HCT116 (cell line): ENCODE data around the gene CCNC. TPM values are rescaled to one million over a fixed set of nuclear protein-coding genes. Genes with fewer than 3 reads are reported as not detected.

Experiments
- ATAC-seq: fragments of 200-7000 bp; cut with Tn5 transposase; 2 replicates; pipeline ENCODE4 v1.9.1; 2020; ENCODE audit warnings: mild to moderate bottlenecking, moderate library complexity
- BruUV-seq: library from RNA; stranded (reverse); fragments of 400-500 nt; replicated peaks from 2 replicates; lab custom pipeline; 2021; lab: Mats Ljungman, UMichigan
- CTCF ChIA-PET: fragments of 300-600 bp; sonication (Branson Sonifier 250); formaldehyde crosslinking; loops from one replicate; lab custom pipeline; 2021; ENCODE audit warnings: antibody characterized with exemption; lab: Charles Lee
- POLR2A ChIA-PET: fragments of 300-600, 350-600 bp; sonication (Branson Sonifier 250); formaldehyde crosslinking; loops from one replicate; lab custom pipeline; 2021; ENCODE audit warnings: antibody characterized with exemption; lab: Charles Lee
- RAD21 ChIA-PET, 2 experiments: fragments of 300-600 bp; sonication (Branson Sonifier 250); formaldehyde crosslinking; loops; one replicate each; lab custom pipeline; 2023; ENCODE audit warnings: low total read pairs in 2 of 2; ENCODE audit not compliant: uncharacterized antibody in 2 of 2, unreplicated experiment in 2 of 2, low non-redundant PET in 1 of 2; lab: Charles Lee
- DNase-seq: peaks from one replicate; pipeline ENCODE4 v3.0.0-alpha.2; 2010; ENCODE audit warnings: low read depth, low spot score
- H2AFZ ChIP-seq: fragments of 200-600 bp; shearing (Covaris generic), sonication (generic); 2 replicates; pipeline ENCODE4 v1.6.1; 2017; ENCODE audit warnings: low read depth, mixed run types, mixed read lengths, antibody characterized with exemption, low read length; ENCODE audit not compliant: poor library complexity, severe bottlenecking
- H3K27ac ChIP-seq: 2 replicates; pipeline ENCODE4 v1.5.1; 2012; ENCODE audit warnings: low read depth, low read length
- H3K27me3 ChIP-seq: fragments of 200-600 bp; sonication (generic); 2 replicates; pipeline ENCODE4 v1.6.1; 2016; ENCODE audit warnings: mixed run types, low read length, mixed read lengths; ENCODE audit not compliant: insufficient read depth
- H3K36me3 ChIP-seq, 2 experiments: fragments of 200-500 bp in 1 of 2; fragments of 200-600 bp in 1 of 2; sonication (Bioruptor generic) in 1 of 2; sonication (generic) in 1 of 2; 2 replicates each; pipeline versions ENCODE4 v1.5.1 to v1.6.1; 2014 to 2016; ENCODE audit warnings: low read length in 2 of 2, inconsistent platforms in 1 of 2, mixed read lengths in 1 of 2, mixed run types in 1 of 2; ENCODE audit not compliant: insufficient read depth in 2 of 2, control insufficient read depth in 1 of 2
- H3K4me1 ChIP-seq, 2 experiments: fragments of 200-600 bp in 1 of 2; sonication (generic) in 1 of 2; 2 replicates each; pipeline versions ENCODE4 v1.5.1 to v1.6.1; 2012 to 2017; ENCODE audit warnings: low read length in 2 of 2, inconsistent platforms in 1 of 2, mild to moderate bottlenecking in 1 of 2, mixed read lengths in 1 of 2, mixed run types in 1 of 2, moderate library complexity in 1 of 2; ENCODE audit not compliant: insufficient read depth in 2 of 2, control insufficient read depth in 1 of 2
- H3K4me2 ChIP-seq: fragments of 200-600 bp; sonication (generic); 2 replicates; pipeline ENCODE4 v1.6.1; 2017; ENCODE audit warnings: mixed run types, low read length, mixed read lengths
- H3K4me3 ChIP-seq, 2 experiments: fragments of 200-600 bp in 1 of 2; sonication (generic) in 1 of 2; replicated peaks in 1 of 2; 2 replicates each; pipeline ENCODE4 v1.5.1; 2011 to 2016; ENCODE audit warnings: low read length in 2 of 2, control low read depth in 1 of 2, low read depth in 1 of 2, mild to moderate bottlenecking in 1 of 2, mixed read lengths in 1 of 2, mixed run types in 1 of 2
- H3K79me2 ChIP-seq: fragments of 200-600 bp; sonication (generic); 2 replicates; pipeline ENCODE4 v1.6.1; 2017; ENCODE audit warnings: mild to moderate bottlenecking, mixed run types, low read length, moderate library complexity, mixed read lengths; ENCODE audit not compliant: insufficient read depth
- H3K9ac ChIP-seq: fragments of 200-600 bp; sonication (generic); 2 replicates; pipeline ENCODE4 v1.6.1; 2016; ENCODE audit warnings: low read length, mixed read lengths
- H3K9me2 ChIP-seq: fragments of 200-600 bp; sonication (generic), shearing (Covaris generic); 2 replicates; pipeline ENCODE4 v1.6.1; 2017; ENCODE audit warnings: mixed run types, mild to moderate bottlenecking, moderate library complexity; ENCODE audit not compliant: insufficient read depth
- H3K9me3 ChIP-seq, 2 experiments: fragments of 200-500 bp in 1 of 2; fragments of 200-600 bp in 1 of 2; sonication (Bioruptor generic) in 1 of 2; sonication (generic) in 1 of 2; 2 replicates each; pipeline ENCODE4 v1.6.1; 2014 to 2017; ENCODE audit warnings: low read length in 2 of 2, mixed read lengths in 2 of 2, inconsistent platforms in 1 of 2, low read depth in 1 of 2, mild to moderate bottlenecking in 1 of 2, mixed run types in 1 of 2, moderate library complexity in 1 of 2; ENCODE audit not compliant: control insufficient read depth in 1 of 2, insufficient read depth in 1 of 2
- H4K20me1 ChIP-seq: fragments of 200-600 bp; sonication (generic), shearing (Covaris generic); 2 replicates; pipeline ENCODE4 v1.6.1; 2017; ENCODE audit warnings: mixed run types, mild to moderate bottlenecking, moderate library complexity; ENCODE audit not compliant: insufficient read depth
- ATF3 ChIP-seq: IDR thresholded peaks from 2 replicates; pipeline ENCODE4 v1.6.1; 2012
- CEBPB ChIP-seq: IDR thresholded peaks from 2 replicates; pipeline ENCODE4 v1.6.1; 2012; ENCODE audit warnings: low read depth
- CTCF ChIP-seq, 3 experiments: fragments of 200-600 bp in 1 of 3; sonication (generic) in 1 of 3; IDR thresholded peaks in 2 of 3; conservative IDR thresholded peaks in 1 of 3; 2 replicates each; pipeline ENCODE4 v1.5.1; 2012 to 2017; ENCODE audit warnings: low read depth in 2 of 3, low read length in 2 of 3, antibody characterized with exemption in 1 of 3, borderline replicate concordance in 1 of 3, control low read depth in 1 of 3, mild to moderate bottlenecking in 1 of 3, mixed read lengths in 1 of 3, mixed run types in 1 of 3, moderate library complexity in 1 of 3; ENCODE audit not compliant: insufficient read depth in 1 of 3
- ELF1 ChIP-seq: IDR thresholded peaks from 2 replicates; pipeline ENCODE4 v1.6.1; 2012; ENCODE audit warnings: low read depth, borderline replicate concordance
- EZH2phosphoT487 ChIP-seq: fragments of 200-600 bp; IDR thresholded peaks from 2 replicates; pipeline ENCODE4 v1.6.1; 2018; ENCODE audit warnings: antibody characterized with exemption, borderline replicate concordance
- FOSL1 ChIP-seq: IDR thresholded peaks from 2 replicates; pipeline ENCODE4 v1.6.1; 2012; ENCODE audit warnings: low read depth
- JUND ChIP-seq: IDR thresholded peaks from 2 replicates; pipeline ENCODE4 v1.6.1; 2012
- MAX ChIP-seq: IDR thresholded peaks from 2 replicates; pipeline ENCODE4 v1.6.1; 2012
- POLR2A ChIP-seq: IDR thresholded peaks from 2 replicates; pipeline ENCODE4 v1.7.0; 2011; ENCODE audit warnings: borderline replicate concordance; ENCODE audit not compliant: insufficient read depth, insufficient read length; ENCODE audit errors: extremely low read depth
- SIN3A ChIP-seq: IDR thresholded peaks from 2 replicates; pipeline ENCODE4 v1.6.1; 2012; ENCODE audit warnings: low read depth
- SP1 ChIP-seq: IDR thresholded peaks from 2 replicates; pipeline ENCODE4 v1.6.1; 2012; ENCODE audit warnings: low read depth
- TCF7L2 ChIP-seq: IDR thresholded peaks from 2 replicates; pipeline ENCODE4 v1.7.0; 2011; ENCODE audit warnings: borderline replicate concordance, inconsistent platforms; ENCODE audit not compliant: insufficient read depth, insufficient read length; ENCODE audit errors: extremely low read depth
- ZBTB33 ChIP-seq: IDR thresholded peaks from 2 replicates; pipeline ENCODE4 v1.6.1; 2011; ENCODE audit warnings: mild to moderate bottlenecking, low read length, moderate library complexity; ENCODE audit not compliant: insufficient replicate concordance; ENCODE audit errors: extremely low read depth
- ZFX ChIP-seq: fragments of 450-650 bp; IDR thresholded peaks from 2 replicates; pipeline ENCODE4 v1.6.1; 2017
- intact Hi-C: fragments of 100-400 bp; cut with micrococcal nuclease; formaldehyde crosslinking; loops from 2 replicates; pipeline ENCODE4 v1.10.0; 2022
- total RNA-seq: library from RNA; stranded (reverse); gene quantifications from one replicate; pipeline ENCODE4 v1.2.1, GENCODE V29; 2021; ENCODE audit not compliant: unreplicated experiment

CCNC gene
- total RNA-seq, 1 experiment from 2014 or later = 78.5 TPM

- Histone ChIP-seq H3K79me2 (no peaks in the 10 kb centered on the region), H3K9me2 (no peaks in the 10 kb centered on the region), H4K20me1 (no peaks in the 10 kb centered on the region), H3K4me1 (no peaks in the 10 kb centered on the region), H2AFZ (no peak overlapping the region), H3K4me2 (no peak overlapping the region), H3K9me3 (no peaks in the 10 kb centered on the region), H3K4me3 (no peak overlapping the region), H3K27me3 (no peaks in the 10 kb centered on the region; the same call in 1 of the 2 replicates), H3K36me3 (no peaks in the 10 kb centered on the region), H3K27ac (no peak overlapping the region), H3K9ac (no peak overlapping the region)
- CTCF ChIA-PET = no interaction called here
- DNase-seq (no peak), ATAC-seq (no peak)
- no TSS peak for BruUV-seq
- RAD21 ChIA-PET = no interaction called here
- POLR2A ChIA-PET = no interaction called here
- intact Hi-C loops = no loop called here
- TF ChIP-seq POLR2A = no peak
- no peak for TF ChIP-seq ELF1
- TF ChIP-seq ATF3 = no peak
- TF ChIP-seq EZH2phosphoT487 = no peak
- TF ChIP-seq FOSL1 = no peak
- no peak for TF ChIP-seq CEBPB
- no peak for TF ChIP-seq MAX
- TF ChIP-seq JUND = no peak
- TF ChIP-seq TCF7L2 = no peak
- no peak for TF ChIP-seq ZFX
- no peak for TF ChIP-seq ZBTB33
- no peak for TF ChIP-seq CTCF (IDR thresholded peaks at IDR 0.05 in 2 of 3, conservative IDR thresholded peaks at IDR 0.05 in 1 of 3; ENCODE audit: borderline replicate concordance in 1 of 3, insufficient read depth in 1 of 3, low read depth in 2 of 3, low read length in 2 of 3)
- TF ChIP-seq SP1 = no peak
- TF ChIP-seq SIN3A = no peak
Observed at GRCh38 chr6:99587792-99588191, 19.3 kb upstream of the CCNC start.
